Astrocyte (in vitro differentiated cells and primary cell): Measurements from ENCODE around the gene PTPRZ1.

Source experiments
- EZH2 ChIP-seq: IDR thresholded peaks from 2 replicates; pipeline ENCODE4 v1.6.1; 2012; ENCODE audit warnings: mild to moderate bottlenecking, low read length, inconsistent platforms; ENCODE audit not compliant: insufficient read depth
- TF ChIP-seq, protein P1 (sequence below): IDR thresholded peaks from 2 replicates; pipeline ENCODE4 v1.5.1; 2011; ENCODE audit warnings: low read depth, mild to moderate bottlenecking, inconsistent platforms, low read length, moderate library complexity; ENCODE audit not compliant: insufficient read depth

DNA sequence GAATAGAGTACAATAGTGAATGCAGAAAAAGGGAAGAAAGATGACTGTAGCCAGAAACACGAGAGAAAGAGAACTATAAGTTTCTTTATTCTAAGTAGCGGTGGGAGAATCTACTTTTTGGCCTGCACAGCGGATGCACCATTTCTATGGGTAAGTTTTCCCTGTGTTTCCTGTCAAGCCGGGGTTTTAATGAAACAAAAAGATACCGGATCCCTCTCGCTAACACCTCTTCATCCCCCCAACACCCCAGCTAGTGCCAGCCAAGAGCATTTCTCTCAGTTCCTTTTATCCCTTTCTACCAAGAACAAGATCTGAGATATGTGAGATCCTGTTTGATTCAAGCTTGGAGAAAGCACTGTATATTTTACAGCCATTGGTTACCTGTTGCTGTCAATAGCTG, 14.7 kb downstream of the PTPRZ1 start:
- TF ChIP-seq EZH2, result no peak
- TF ChIP-seq, protein P1, sequence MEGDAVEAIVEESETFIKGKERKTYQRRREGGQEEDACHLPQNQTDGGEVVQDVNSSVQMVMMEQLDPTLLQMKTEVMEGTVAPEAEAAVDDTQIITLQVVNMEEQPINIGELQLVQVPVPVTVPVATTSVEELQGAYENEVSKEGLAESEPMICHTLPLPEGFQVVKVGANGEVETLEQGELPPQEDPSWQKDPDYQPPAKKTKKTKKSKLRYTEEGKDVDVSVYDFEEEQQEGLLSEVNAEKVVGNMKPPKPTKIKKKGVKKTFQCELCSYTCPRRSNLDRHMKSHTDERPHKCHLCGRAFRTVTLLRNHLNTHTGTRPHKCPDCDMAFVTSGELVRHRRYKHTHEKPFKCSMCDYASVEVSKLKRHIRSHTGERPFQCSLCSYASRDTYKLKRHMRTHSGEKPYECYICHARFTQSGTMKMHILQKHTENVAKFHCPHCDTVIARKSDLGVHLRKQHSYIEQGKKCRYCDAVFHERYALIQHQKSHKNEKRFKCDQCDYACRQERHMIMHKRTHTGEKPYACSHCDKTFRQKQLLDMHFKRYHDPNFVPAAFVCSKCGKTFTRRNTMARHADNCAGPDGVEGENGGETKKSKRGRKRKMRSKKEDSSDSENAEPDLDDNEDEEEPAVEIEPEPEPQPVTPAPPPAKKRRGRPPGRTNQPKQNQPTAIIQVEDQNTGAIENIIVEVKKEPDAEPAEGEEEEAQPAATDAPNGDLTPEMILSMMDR, result no peak
